22Rv1 (cell line): Measurements from ENCODE around the gene MEIOB.

Experiments used
- ZFX ChIP-seq: fragments of 450-650 bp; IDR thresholded peaks from 2 replicates; pipeline ENCODE4 v1.6.1; 2017; ENCODE audit warnings: antibody characterized with exemption, borderline replicate concordance
- TF ChIP-seq, protein P1 (sequence below): fragments of 450-650 bp; IDR thresholded peaks from 2 replicates; pipeline ENCODE4 v1.5.1; 2017; ENCODE audit warnings: mild to moderate bottlenecking

DNA sequence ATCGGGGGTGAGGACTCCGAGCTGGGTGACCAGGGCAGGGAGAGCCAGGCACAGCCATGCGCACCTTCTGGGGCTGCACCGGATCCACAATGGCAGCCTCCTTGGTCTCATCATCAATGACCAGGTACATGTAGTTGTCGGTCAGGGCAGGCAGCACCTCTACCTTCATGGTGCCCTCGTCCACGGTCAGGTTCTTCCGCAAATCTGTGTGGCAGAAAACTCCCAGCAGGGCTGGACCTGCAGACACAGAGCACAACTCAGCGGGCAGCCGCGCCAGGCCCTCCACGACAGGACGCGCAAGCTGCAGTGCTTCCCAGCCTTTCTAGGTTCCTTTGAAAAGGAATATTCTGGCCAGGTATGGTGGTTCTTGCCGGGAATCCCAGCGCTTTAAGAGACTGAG, 49.2 kb downstream of the MEIOB start:
- TF ChIP-seq, protein P1, sequence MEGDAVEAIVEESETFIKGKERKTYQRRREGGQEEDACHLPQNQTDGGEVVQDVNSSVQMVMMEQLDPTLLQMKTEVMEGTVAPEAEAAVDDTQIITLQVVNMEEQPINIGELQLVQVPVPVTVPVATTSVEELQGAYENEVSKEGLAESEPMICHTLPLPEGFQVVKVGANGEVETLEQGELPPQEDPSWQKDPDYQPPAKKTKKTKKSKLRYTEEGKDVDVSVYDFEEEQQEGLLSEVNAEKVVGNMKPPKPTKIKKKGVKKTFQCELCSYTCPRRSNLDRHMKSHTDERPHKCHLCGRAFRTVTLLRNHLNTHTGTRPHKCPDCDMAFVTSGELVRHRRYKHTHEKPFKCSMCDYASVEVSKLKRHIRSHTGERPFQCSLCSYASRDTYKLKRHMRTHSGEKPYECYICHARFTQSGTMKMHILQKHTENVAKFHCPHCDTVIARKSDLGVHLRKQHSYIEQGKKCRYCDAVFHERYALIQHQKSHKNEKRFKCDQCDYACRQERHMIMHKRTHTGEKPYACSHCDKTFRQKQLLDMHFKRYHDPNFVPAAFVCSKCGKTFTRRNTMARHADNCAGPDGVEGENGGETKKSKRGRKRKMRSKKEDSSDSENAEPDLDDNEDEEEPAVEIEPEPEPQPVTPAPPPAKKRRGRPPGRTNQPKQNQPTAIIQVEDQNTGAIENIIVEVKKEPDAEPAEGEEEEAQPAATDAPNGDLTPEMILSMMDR: no peak
- no peak for TF ChIP-seq ZFX
